IPS-20b (cell line): ENCODE measurements around the gene TIMM13.

Experiments used
- H3K27ac ChIP-seq: one replicate; pipeline ENCODE4 v1.5.1; 2013; ENCODE audit warnings: low read length
- H3K27me3 ChIP-seq: 2 replicates; pipeline ENCODE4 v1.6.1; 2013; ENCODE audit warnings: mild to moderate bottlenecking, low read length, inconsistent platforms; ENCODE audit not compliant: insufficient read depth
- H3K36me3 ChIP-seq: 2 replicates; pipeline ENCODE4 v1.6.1; 2013; ENCODE audit warnings: low read depth, mild to moderate bottlenecking, inconsistent platforms, low read length, moderate library complexity; ENCODE audit not compliant: insufficient read depth
- H3K4me1 ChIP-seq: 2 replicates; pipeline ENCODE4 v1.6.1; 2013; ENCODE audit warnings: mild to moderate bottlenecking, control low read depth, inconsistent platforms, low read length, moderate library complexity; ENCODE audit not compliant: insufficient read depth
- H3K4me3 ChIP-seq: 2 replicates; pipeline ENCODE4 v1.5.1; 2013; ENCODE audit warnings: mild to moderate bottlenecking, low read length, inconsistent platforms
- H3K9ac ChIP-seq: 2 replicates; pipeline ENCODE4 v1.6.1; 2013; ENCODE audit warnings: low read depth, mild to moderate bottlenecking, inconsistent platforms, low read length, moderate library complexity
- H3K9me3 ChIP-seq: 2 replicates; pipeline ENCODE4 v1.6.1; 2013; ENCODE audit warnings: mild to moderate bottlenecking, low read depth, low read length, inconsistent platforms; ENCODE audit not compliant: insufficient read depth

Gene TIMM13

DNA sequence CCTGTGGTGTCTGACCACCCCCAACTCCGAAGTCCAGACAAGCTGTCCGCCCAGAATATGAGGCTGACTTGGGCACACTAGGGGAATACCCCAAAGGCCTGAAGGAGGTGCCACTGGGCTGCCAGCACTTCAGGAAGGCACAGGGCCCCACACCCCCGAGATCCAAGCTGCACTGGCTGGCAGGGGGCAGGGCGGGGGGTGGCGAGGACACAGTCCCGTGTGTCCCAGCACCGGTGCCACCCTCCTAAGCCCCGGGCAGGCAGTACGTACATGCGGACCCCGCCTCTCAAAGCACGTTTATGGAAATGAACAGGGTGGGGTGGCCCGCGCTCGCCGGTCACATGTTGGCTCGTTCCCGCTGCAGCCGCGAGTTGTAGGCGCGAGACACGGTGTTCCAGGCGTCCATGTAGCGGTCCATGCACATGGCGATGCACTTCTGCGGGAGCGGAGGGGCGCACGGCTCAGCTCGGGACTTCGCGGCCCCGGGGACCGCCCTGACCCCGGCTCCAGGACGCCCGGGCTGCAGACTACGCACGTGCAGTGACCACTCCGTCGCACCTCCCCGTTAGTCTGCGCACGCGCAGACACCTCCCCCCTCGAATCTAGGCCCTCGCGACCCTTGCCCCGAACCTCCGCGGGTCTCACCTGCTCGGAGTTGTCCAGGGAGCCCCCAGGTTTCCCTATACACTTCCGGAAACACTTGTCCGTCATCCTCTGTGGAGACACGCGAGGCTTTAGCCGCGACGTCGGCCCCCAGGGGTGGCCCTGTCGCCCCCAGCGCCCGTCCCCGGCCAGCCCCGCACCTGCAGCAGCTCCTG is 566 bp downstream of the TIMM13 start:
- Histone ChIP-seq H3K27ac (peak overlapping the region; percentile 98), H3K9ac (peak overlapping the region; percentile 99), H3K4me1 (peaks cover 6% of the 10 kb centered on the region; the same call in 1 of the 2 replicates), H3K4me3 (peak overlapping the region; percentile 93), H3K36me3 (peaks cover 25% of the 10 kb centered on the region), H3K9me3 (no peaks in the 10 kb centered on the region), H3K27me3 (no peaks in the 10 kb centered on the region)

- Histone ChIP-seq H3K4me1 (peaks cover 6% of the 10 kb centered on the region; the same call in 1 of the 2 replicates), H3K9ac (peak overlapping the region; percentile 99; the same call in 1 of the 2 replicates), H3K4me3 (peak overlapping the region; percentile 93), H3K36me3 (peaks cover 16% of the 10 kb centered on the region), H3K9me3 (no peaks in the 10 kb centered on the region), H3K27ac (no peak overlapping the region), H3K27me3 (no peaks in the 10 kb centered on the region)
Observed at GRCh38 chr19:2425622-2426581, 1.5 kb downstream of the TIMM13 start.

- H3K27ac ChIP-seq: no peak overlapping the region
- peak overlapping the region; percentile 99; the same call in 1 of the 2 replicates for H3K9ac ChIP-seq
- H3K9me3 ChIP-seq: no peaks in the 10 kb centered on the region
- peak overlapping the region; percentile 93; the same call in 1 of the 2 replicates for H3K4me3 ChIP-seq
- H3K4me1 ChIP-seq: peaks cover 6% of the 10 kb centered on the region; the same call in 1 of the 2 replicates
- H3K27me3 ChIP-seq: no peaks in the 10 kb centered on the region
- H3K36me3 ChIP-seq: peaks cover 6% of the 10 kb centered on the region; the same call in 1 of the 2 replicates
Observed at GRCh38 chr19:2424686-2425621, 2.4 kb downstream of the TIMM13 start.

- H3K27me3 ChIP-seq: no peaks in the 10 kb centered on the region
- peaks cover 6% of the 10 kb centered on the region; the same call in 1 of the 2 replicates for H3K4me1 ChIP-seq
- no peaks in the 10 kb centered on the region; the same call in 1 of the 2 replicates for H3K36me3 ChIP-seq
- peak overlapping the region; percentile 93; the same call in 1 of the 2 replicates for H3K4me3 ChIP-seq
- H3K9ac ChIP-seq: no peak overlapping the region
- H3K9me3 ChIP-seq: no peaks in the 10 kb centered on the region
- no peak overlapping the region for H3K27ac ChIP-seq
Observed at GRCh38 chr19:2423915-2424685, 3.3 kb downstream of the TIMM13 start.

DNA sequence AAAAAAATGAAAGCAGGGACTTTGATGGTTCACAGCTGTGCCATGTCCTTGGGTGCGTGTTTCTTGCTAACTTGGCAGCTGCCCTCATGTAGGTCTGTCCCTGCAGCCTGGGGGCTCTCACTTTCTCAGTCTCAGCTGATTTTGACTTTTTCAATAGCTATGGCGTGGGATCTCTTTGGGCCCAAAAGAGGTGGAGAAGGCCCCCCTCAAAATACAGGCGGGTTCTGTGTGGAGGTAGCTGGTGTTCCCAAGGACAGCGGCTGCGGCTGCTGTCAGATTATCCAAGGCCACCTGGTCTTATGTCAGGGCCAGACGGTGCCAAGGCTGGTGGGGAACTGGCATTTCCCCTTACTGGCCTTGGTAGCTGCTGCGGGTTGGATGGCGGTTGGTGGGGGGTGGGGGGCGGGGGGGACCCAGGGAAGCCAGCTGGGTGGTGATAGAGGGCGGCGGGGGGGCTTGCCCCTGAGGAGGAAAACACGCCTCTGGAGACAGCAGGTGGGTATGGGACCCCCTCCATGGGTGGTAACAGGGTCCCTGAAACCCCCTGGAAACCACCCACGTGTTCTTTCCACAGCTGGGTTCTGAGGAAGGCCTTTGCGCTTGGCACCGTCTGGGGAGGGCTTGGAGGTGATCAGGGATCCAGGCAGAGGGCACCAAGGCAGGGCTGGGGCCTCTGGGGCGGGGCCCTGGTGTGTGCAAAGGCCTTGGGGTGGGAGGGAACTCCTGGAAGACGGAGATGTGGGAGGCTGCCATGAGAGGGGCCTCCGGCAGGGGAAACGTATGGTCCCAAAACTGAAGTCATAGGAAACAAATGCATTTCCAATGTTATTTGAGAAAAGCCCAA is 4.1 kb downstream of the TIMM13 start:
- H3K4me3 ChIP-seq: no peak overlapping the region

GRCh38 chr19:2421581-2422306 is 5.6 kb downstream of the TIMM13 start:
- H3K4me1 ChIP-seq: no peaks in the 10 kb centered on the region
- no peaks in the 10 kb centered on the region for H3K27me3 ChIP-seq
- no peak overlapping the region for H3K27ac ChIP-seq
- H3K36me3 ChIP-seq: no peaks in the 10 kb centered on the region; the same call in 1 of the 2 replicates
- no peaks in the 10 kb centered on the region for H3K9me3 ChIP-seq
- no peak overlapping the region for H3K9ac ChIP-seq
- no peak overlapping the region for H3K4me3 ChIP-seq

More for the DNA sequence above, 4.1 kb downstream of the TIMM13 start:
- H3K9me3 ChIP-seq: no peaks in the 10 kb centered on the region
- H3K4me1 ChIP-seq: peaks cover 4% of the 10 kb centered on the region; the same call in 1 of the 2 replicates
- no peaks in the 10 kb centered on the region; the same call in 1 of the 2 replicates for H3K36me3 ChIP-seq
- H3K27ac ChIP-seq: no peak overlapping the region
- no peaks in the 10 kb centered on the region for H3K27me3 ChIP-seq
- H3K9ac ChIP-seq: no peak overlapping the region

- Histone ChIP-seq H3K9me3 (no peaks in the 10 kb centered on the region), H3K36me3 (no peaks in the 10 kb centered on the region), H3K9ac (no peak overlapping the region), H3K27me3 (no peaks in the 10 kb centered on the region), H3K4me1 (no peaks in the 10 kb centered on the region), H3K4me3 (no peak overlapping the region), H3K27ac (no peak overlapping the region)
Observed at GRCh38 chr19:2420490-2420889, 6.9 kb downstream of the TIMM13 start.

DNA sequence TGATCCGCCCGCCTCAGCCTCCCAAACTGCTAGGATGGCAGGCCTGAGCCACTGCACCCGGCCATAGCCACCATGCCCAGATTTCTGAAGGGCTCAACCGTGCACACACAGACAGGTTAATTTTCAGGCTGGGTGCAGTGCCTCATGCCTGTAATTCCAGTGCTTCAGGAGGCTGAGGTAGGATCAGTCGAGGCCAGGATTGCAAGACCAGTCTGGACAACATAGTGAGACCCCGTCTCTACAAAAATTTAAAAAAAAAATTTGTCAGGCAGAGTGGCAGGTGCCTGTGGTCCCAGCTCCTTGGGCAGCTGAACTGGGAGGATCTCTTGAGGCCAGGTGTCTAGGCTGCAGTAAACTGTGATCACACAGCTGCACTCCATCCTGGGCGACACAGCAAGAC is 7.6 kb downstream of the TIMM13 start:
- H3K4me3 ChIP-seq: no peak overlapping the region
- H3K9ac ChIP-seq: no peak overlapping the region
- no peak overlapping the region for H3K27ac ChIP-seq
- H3K27me3 ChIP-seq: no peaks in the 10 kb centered on the region
- no peaks in the 10 kb centered on the region for H3K9me3 ChIP-seq
- H3K36me3 ChIP-seq: no peaks in the 10 kb centered on the region
- H3K4me1 ChIP-seq: no peaks in the 10 kb centered on the region

DNA sequence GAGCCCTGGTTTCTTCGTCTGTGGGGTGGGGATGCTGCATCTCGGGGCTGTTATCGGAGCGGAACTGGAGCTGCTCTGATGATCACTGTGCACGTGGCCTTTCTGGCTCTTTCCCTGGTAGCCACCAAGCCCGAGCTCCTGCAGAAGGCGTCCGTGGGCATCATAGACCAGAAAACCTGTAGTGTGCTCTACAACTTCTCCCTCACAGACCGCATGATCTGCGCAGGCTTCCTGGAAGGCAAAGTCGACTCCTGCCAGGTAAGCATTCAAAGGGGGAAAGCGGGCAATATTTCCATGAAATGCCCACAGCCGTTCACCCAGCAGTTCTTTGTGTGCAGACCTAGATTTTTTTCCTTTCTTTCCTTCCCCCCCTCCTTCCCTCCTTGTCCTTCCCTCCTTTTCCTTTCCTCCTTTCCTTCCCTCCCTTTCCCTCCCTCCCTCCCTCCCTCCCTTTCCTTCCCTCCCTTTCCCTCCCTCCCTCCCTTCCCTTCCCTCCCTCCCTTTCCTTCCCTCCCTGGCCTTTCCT is 9.4 kb downstream of the TIMM13 start:
- no peak overlapping the region for H3K4me3 ChIP-seq
- no peaks in the 10 kb centered on the region for H3K4me1 ChIP-seq
- no peak overlapping the region for H3K9ac ChIP-seq

More for the DNA sequence above, 9.4 kb downstream of the TIMM13 start:
- no peaks in the 10 kb centered on the region for H3K36me3 ChIP-seq
- no peaks in the 10 kb centered on the region; the same call in 1 of the 2 replicates for H3K27me3 ChIP-seq
- H3K27ac ChIP-seq: no peak overlapping the region
- H3K9me3 ChIP-seq: no peaks in the 10 kb centered on the region
